ENCODE results near the gene BLVRA. TPM values are rescaled to one million over a fixed set of nuclear protein-coding genes. Genes with fewer than 3 reads are reported as not detected.
"Not testable (repeated sequence)": the region's sequence is repeated elsewhere in the genome, so short reads cannot be mapped to it uniquely, and the experiment has no call there.

The BLVRA gene
- total and polyA plus RNA-seq, 2 donors (not counting 1 experiment from before 2014, with no cell fraction given): 5.4 to 6.9 TPM

GRCh38 chr7:43808410-43808809, 49.9 kb downstream of the BLVRA start:
- POLR2A ChIA-PET: no interaction called here
- H4K20me1 ChIP-seq (ENCODE audit: control insufficient read depth, insufficient read depth, low read length, poor library complexity, severe bottlenecking): no peaks in the 10 kb centered on the region
- H3K9me3 ChIP-seq (ENCODE audit: control extremely low read depth in 1 of 3, control insufficient read depth in 2 of 3, insufficient read depth in 1 of 3, low read length in 2 of 3): no peaks in the 10 kb centered on the region
- no peaks in the 10 kb centered on the region for H3K4me1 ChIP-seq (ENCODE audit: control insufficient read depth in 2 of 2, insufficient read depth in 2 of 2, low read length in 2 of 2)
- Mint-ChIP-seq H3K4me3 (no peak overlapping the region), H3K9me3 (ENCODE audit: insufficient read depth) (no peaks in the 10 kb centered on the region), H3K4me1 (no peaks in the 10 kb centered on the region), H3K27me3 (peaks cover 13% of the 10 kb centered on the region), H3K27ac (no peak overlapping the region)
- intact Hi-C loops (cut with micrococcal nuclease): no loop called here
- no peak overlapping the region for H2AFZ ChIP-seq (ENCODE audit: insufficient read depth, low read depth, low read length, poor library complexity, severe bottlenecking)
- H3K36me3 ChIP-seq (replicated peaks in 1 of 2; ENCODE audit: control extremely low read depth in 1 of 2, control insufficient read depth in 1 of 2, extremely low read depth in 1 of 2, insufficient read depth in 2 of 2, low read length in 1 of 2): no peaks in the 10 kb centered on the region
- CTCF ChIA-PET: interaction anchor here (1.5 kb wide), 1 partner anchor 48 kb away, joined by 3 read pairs; no protein-coding TSS in a partner anchor
- TF ChIP-seq EZH2 (IDR thresholded peaks at IDR 0.05; ENCODE audit: borderline replicate concordance, insufficient read depth, low read depth, low read length, poor library complexity, severe bottlenecking) (no peak), CTCF (IDR thresholded peaks at IDR 0.05) (no peak)
- H3K27me3 ChIP-seq (replicated peaks in 1 of 4; ENCODE audit: control extremely low read depth in 1 of 4, control insufficient read depth in 3 of 4, insufficient read depth in 4 of 4, low read length in 3 of 4): peaks cover 0 to 4% (median 0%) of the 10 kb centered on the region in 4 experiments
- H3K4me2 ChIP-seq (replicated peaks; ENCODE audit: low read depth, low read length, poor library complexity, severe bottlenecking): no peak overlapping the region
- WGBS (ENCODE audit: insufficient coverage): 93% methylated on average over 7 of the region's 11 CpGs
- DNase-seq (no peak), ATAC-seq (ENCODE audit: low read depth) (no peak)
- no peaks in the 10 kb centered on the region for H3K79me2 ChIP-seq (ENCODE audit: control insufficient read depth, insufficient read depth, low read length)
- no peak overlapping the region for H3K4me3 ChIP-seq (ENCODE audit: control extremely low read depth in 1 of 5, extremely low read depth in 1 of 5, insufficient read depth in 1 of 5, low read depth in 2 of 5, low read length in 4 of 5)
- no peak overlapping the region for H3K27ac ChIP-seq (ENCODE audit: low read length in 2 of 2)
- no peak overlapping the region for H3K9ac ChIP-seq (ENCODE audit: low read length)

- TF ChIP-seq CTCF (IDR thresholded peaks at IDR 0.05): peak; percentile 34
- ATAC-seq (ENCODE audit: low read depth); H3K9ac ChIP-seq (ENCODE audit: low read length); H3K36me3 ChIP-seq (replicated peaks in 1 of 2; ENCODE audit: control extremely low read depth in 1 of 2, control insufficient read depth in 1 of 2, extremely low read depth in 1 of 2, insufficient read depth in 2 of 2, low read length in 1 of 2); H3K27ac ChIP-seq (ENCODE audit: low read length in 2 of 2); H3K4me1 Mint-ChIP-seq; H3K4me3 Mint-ChIP-seq; H3K4me3 ChIP-seq (ENCODE audit: control extremely low read depth in 1 of 5, extremely low read depth in 1 of 5, insufficient read depth in 1 of 5, low read depth in 2 of 5, low read length in 4 of 5); H3K4me2 ChIP-seq (replicated peaks; ENCODE audit: low read depth, low read length, poor library complexity, severe bottlenecking); H3K9me3 ChIP-seq (ENCODE audit: control extremely low read depth in 1 of 3, control insufficient read depth in 2 of 3, insufficient read depth in 1 of 3, low read length in 2 of 3); H2AFZ ChIP-seq (ENCODE audit: insufficient read depth, low read depth, low read length, poor library complexity, severe bottlenecking); H4K20me1 ChIP-seq (ENCODE audit: control insufficient read depth, insufficient read depth, low read length, poor library complexity, severe bottlenecking); H3K4me1 ChIP-seq (ENCODE audit: control insufficient read depth in 2 of 2, insufficient read depth in 2 of 2, low read length in 2 of 2); H3K9me3 Mint-ChIP-seq (ENCODE audit: insufficient read depth); H3K79me2 ChIP-seq (ENCODE audit: control insufficient read depth, insufficient read depth, low read length); H3K27me3 ChIP-seq (replicated peaks in 1 of 4; ENCODE audit: control extremely low read depth in 1 of 4, control insufficient read depth in 3 of 4, insufficient read depth in 4 of 4, low read length in 3 of 4); intact Hi-C loops (cut with micrococcal nuclease); POLR2A ChIA-PET; H3K27ac Mint-ChIP-seq: not testable (repeated sequence)
- WGBS (ENCODE audit: insufficient coverage): 94% methylated on average over 12 of the region's 16 CpGs
- peak; percentile 25 for DNase-seq
- peaks cover 27% of the 10 kb centered on the region for H3K27me3 Mint-ChIP-seq
- CTCF ChIA-PET: interaction anchor here (1.0 kb wide), 1 partner anchor 24 kb away, joined by 3 read pairs; no protein-coding TSS in a partner anchor
These were observed 51.9 kb downstream of the BLVRA start for GRCh38 chr7:43810195-43810941.

Data from B cell (primary cell).